HepG2 (cell line): Measurements from ENCODE around the gene ZBED1.

Source experiments
- CTCF ChIP-seq: sonication (generic); formaldehyde crosslinking; IDR thresholded peaks from 2 replicates; pipeline ENCODE4 v1.5.0; 2020; ENCODE audit warnings: mild to moderate bottlenecking, missing genetic modification reagents, moderate library complexity
- MAX ChIP-seq: IDR thresholded peaks from 2 replicates; pipeline ENCODE4 v1.6.1; 2012; ENCODE audit warnings: inconsistent platforms
- ZFP37 ChIP-seq: sonication (generic); formaldehyde crosslinking; IDR thresholded peaks from 2 replicates; pipeline ENCODE4 v1.4.0; 2020; ENCODE audit warnings: missing genetic modification reagents, borderline replicate concordance

GRCh38 chrX:2540426-2540947, 39.7 kb upstream of the ZBED1 start:
- no peak for TF ChIP-seq CTCF
- no peak for TF ChIP-seq MAX
- no peak for TF ChIP-seq ZFP37 (CRISPR knock-in tag)
